Neural progenitor cell (in vitro differentiated cells): Measurements from ENCODE around the gene UBXN7. TPM values are rescaled to one million over a fixed set of nuclear protein-coding genes. Genes with fewer than 3 reads are reported as not detected.

Source experiments
- DNase-seq: peaks from one replicate; pipeline ENCODE4 v3.0.0-alpha.2; 2016; ENCODE audit warnings: low spot score
- H2AFZ ChIP-seq: fragments of 200-600 bp; sonication (generic); replicated peaks from 2 replicates; pipeline ENCODE4 v1.6.1; 2016; ENCODE audit warnings: antibody characterized with exemption
- H3F3A ChIP-seq: fragments of 200-600 bp; sonication (generic); 2 replicates; pipeline ENCODE4 v1.6.1; 2016; ENCODE audit warnings: antibody characterized with exemption, low read depth
- H3K27ac ChIP-seq: fragments of 200-600 bp; sonication (generic); 2 replicates; pipeline ENCODE4 v1.5.1; 2016; ENCODE audit warnings: mild to moderate bottlenecking
- H3K27me3 ChIP-seq: fragments of 200-600 bp; sonication (generic); 2 replicates; pipeline ENCODE4 v1.6.1; 2016; ENCODE audit warnings: mild to moderate bottlenecking, moderate library complexity
- H3K36me3 ChIP-seq: fragments of 200-600 bp; sonication (generic); 2 replicates; pipeline ENCODE4 v1.5.1; 2016
- H3K4me1 ChIP-seq: fragments of 200-600 bp; sonication (generic); 2 replicates; pipeline ENCODE4 v1.6.1; 2016; ENCODE audit warnings: mixed run types
- H3K4me2 ChIP-seq: fragments of 200-600 bp; sonication (generic); 2 replicates; pipeline ENCODE4 v1.6.1; 2016
- H3K4me3 ChIP-seq: fragments of 200-600 bp; sonication (generic); 2 replicates; pipeline ENCODE4 v1.5.1; 2016
- H3K79me2 ChIP-seq: fragments of 200-600 bp; sonication (generic); 2 replicates; pipeline ENCODE4 v1.6.1; 2016; ENCODE audit warnings: low read depth
- H3K9ac ChIP-seq: fragments of 200-600 bp; sonication (generic); 2 replicates; pipeline ENCODE4 v1.6.1; 2016
- H3K9me3 ChIP-seq: fragments of 200-600 bp; sonication (generic); 2 replicates; pipeline ENCODE4 v1.5.1; 2016; ENCODE audit warnings: low read depth
- H4K20me1 ChIP-seq: fragments of 200-600 bp; sonication (generic); 2 replicates; pipeline ENCODE4 v1.6.1; 2016; ENCODE audit warnings: low read depth
- H3K27ac Mint-ChIP-seq: 3 replicates; pipeline ENCODE4 v1.8.0; 2021; ENCODE audit warnings: mixed read lengths
- H3K27me3 Mint-ChIP-seq: 2 replicates; pipeline ENCODE4 v1.8.0; 2022; ENCODE audit warnings: low read depth, mild to moderate bottlenecking, inconsistent platforms, moderate library complexity, mixed read lengths; ENCODE audit not compliant: insufficient read depth
- H3K36me3 Mint-ChIP-seq: 3 replicates; pipeline ENCODE4 v1.8.0; 2021; ENCODE audit warnings: mixed read lengths
- H3K4me1 Mint-ChIP-seq: 3 replicates; pipeline ENCODE4 v1.8.0; 2021; ENCODE audit warnings: mixed read lengths
- H3K4me3 Mint-ChIP-seq: 3 replicates; pipeline ENCODE4 v1.8.0; 2021; ENCODE audit warnings: mild to moderate bottlenecking, moderate library complexity, mixed read lengths
- H3K9me3 Mint-ChIP-seq: 3 replicates; pipeline ENCODE4 v1.8.0; 2020; ENCODE audit warnings: mixed read lengths
- CTCF ChIP-seq: fragments of 200-600 bp; sonication (generic); IDR thresholded peaks from 2 replicates; pipeline ENCODE4 v1.5.1; 2017; ENCODE audit warnings: antibody characterized with exemption, mild to moderate bottlenecking
- EZH2 ChIP-seq: fragments of 200-600 bp; sonication (generic); IDR thresholded peaks from 2 replicates; pipeline ENCODE4 v1.6.1; 2017; ENCODE audit warnings: antibody characterized with exemption, mild to moderate bottlenecking, moderate library complexity
- EZH2phosphoT487 ChIP-seq: fragments of 200-600 bp; sonication (generic); IDR thresholded peaks from 2 replicates; pipeline ENCODE4 v1.6.1; 2017; ENCODE audit warnings: antibody characterized with exemption
- total RNA-seq: library from RNA; depleted of rRNA; stranded (reverse); fragments of >200 nt; gene quantifications from 2 replicates; pipeline ENCODE4 v1.2.3, GENCODE V29; 2015; ENCODE audit warnings: low replicate concordance

UBXN7 gene
- total RNA-seq, 1 donor from 2014 or later = 68.7 TPM

- Mint-ChIP-seq H3K27ac (no peak overlapping the region), H3K9me3 (no peaks in the 10 kb centered on the region), H3K27me3 (no peaks in the 10 kb centered on the region), H3K4me3 (no peak overlapping the region), H3K36me3 (no peaks in the 10 kb centered on the region), H3K4me1 (peaks cover 13% of the 10 kb centered on the region)
- no peak overlapping the region for H3K9ac ChIP-seq
- no peaks in the 10 kb centered on the region for H3K79me2 ChIP-seq
- no peaks in the 10 kb centered on the region for H3K36me3 ChIP-seq
- no peak for TF ChIP-seq EZH2
- TF ChIP-seq EZH2phosphoT487 = no peak
- TF ChIP-seq CTCF = no peak
- no peak overlapping the region for H3K4me3 ChIP-seq
- H4K20me1 ChIP-seq = no peaks in the 10 kb centered on the region
- no peaks in the 10 kb centered on the region for H3F3A ChIP-seq
- no peak overlapping the region for H3K27ac ChIP-seq
- no peaks in the 10 kb centered on the region for H3K4me1 ChIP-seq
- no peak overlapping the region for H2AFZ ChIP-seq
- H3K27me3 ChIP-seq = no peaks in the 10 kb centered on the region
- H3K9me3 ChIP-seq = no peaks in the 10 kb centered on the region
- H3K4me2 ChIP-seq = no peak overlapping the region
- DNase-seq = no peak
These were observed 12.3 kb upstream of the UBXN7 start for GRCh38 chr3:196444500-196444894.

- H3F3A ChIP-seq = no peaks in the 10 kb centered on the region
- Mint-ChIP-seq H3K4me3 (no peak overlapping the region), H3K4me1 (peaks cover 3% of the 10 kb centered on the region), H3K36me3 (no peaks in the 10 kb centered on the region), H3K27ac (no peak overlapping the region), H3K9me3 (no peaks in the 10 kb centered on the region), H3K27me3 (no peaks in the 10 kb centered on the region)
- H3K79me2 ChIP-seq = no peaks in the 10 kb centered on the region
- H3K4me1 ChIP-seq = no peaks in the 10 kb centered on the region
- no peak overlapping the region for H3K27ac ChIP-seq
- no peaks in the 10 kb centered on the region for H3K27me3 ChIP-seq
- no peak for DNase-seq
- no peak overlapping the region for H3K4me3 ChIP-seq
- H3K4me2 ChIP-seq = no peak overlapping the region
- no peaks in the 10 kb centered on the region for H3K9me3 ChIP-seq
- H4K20me1 ChIP-seq = no peaks in the 10 kb centered on the region
- no peak for TF ChIP-seq EZH2phosphoT487
- no peak for TF ChIP-seq EZH2
- no peak for TF ChIP-seq CTCF
- no peak overlapping the region for H2AFZ ChIP-seq
- no peak overlapping the region for H3K9ac ChIP-seq
- H3K36me3 ChIP-seq = no peaks in the 10 kb centered on the region
These were observed 8.5 kb upstream of the UBXN7 start for GRCh38 chr3:196440696-196441095.

DNA sequence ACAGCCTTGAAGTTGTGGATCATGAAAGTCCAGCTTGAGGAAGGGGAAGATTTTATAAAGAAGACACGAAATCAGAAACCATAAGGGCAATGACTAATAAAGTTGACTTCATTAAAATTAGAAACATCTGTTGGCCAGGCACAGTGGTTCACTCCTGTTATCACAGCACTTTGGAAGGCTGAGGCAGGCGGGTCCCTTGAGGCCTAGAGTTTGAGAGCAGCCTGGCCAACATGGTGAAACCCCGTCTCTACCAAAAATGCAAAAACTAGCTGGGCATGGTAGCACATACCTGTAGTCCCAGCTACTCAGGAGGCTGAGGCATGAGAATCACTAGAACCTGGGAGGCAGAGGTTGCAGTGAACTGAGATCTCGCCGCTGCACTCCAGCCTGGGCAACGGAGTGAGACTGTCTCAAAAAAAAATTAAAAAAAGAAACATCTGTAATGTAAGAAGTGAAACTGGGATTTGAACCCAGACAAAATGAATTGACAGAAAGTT lies 7.9 kb upstream of the UBXN7 start:
- Mint-ChIP-seq H3K27me3 (no peaks in the 10 kb centered on the region), H3K27ac (peak overlapping the region; percentile 78), H3K9me3 (no peaks in the 10 kb centered on the region), H3K36me3 (no peaks in the 10 kb centered on the region), H3K4me1 (peaks cover 3% of the 10 kb centered on the region), H3K4me3 (no peak overlapping the region)
- no peak overlapping the region for H3K27ac ChIP-seq
- DNase-seq = no peak
- H3K36me3 ChIP-seq = no peaks in the 10 kb centered on the region
- H3K4me3 ChIP-seq = no peak overlapping the region
- H4K20me1 ChIP-seq = no peaks in the 10 kb centered on the region
- no peaks in the 10 kb centered on the region for H3K4me1 ChIP-seq
- H3K9me3 ChIP-seq = no peaks in the 10 kb centered on the region
- no peak for TF ChIP-seq EZH2phosphoT487
- no peaks in the 10 kb centered on the region for H3K79me2 ChIP-seq
- H3F3A ChIP-seq = no peaks in the 10 kb centered on the region
- H3K4me2 ChIP-seq = no peak overlapping the region
- H3K9ac ChIP-seq = no peak overlapping the region
- no peaks in the 10 kb centered on the region for H3K27me3 ChIP-seq
- H2AFZ ChIP-seq = no peak overlapping the region

DNA sequence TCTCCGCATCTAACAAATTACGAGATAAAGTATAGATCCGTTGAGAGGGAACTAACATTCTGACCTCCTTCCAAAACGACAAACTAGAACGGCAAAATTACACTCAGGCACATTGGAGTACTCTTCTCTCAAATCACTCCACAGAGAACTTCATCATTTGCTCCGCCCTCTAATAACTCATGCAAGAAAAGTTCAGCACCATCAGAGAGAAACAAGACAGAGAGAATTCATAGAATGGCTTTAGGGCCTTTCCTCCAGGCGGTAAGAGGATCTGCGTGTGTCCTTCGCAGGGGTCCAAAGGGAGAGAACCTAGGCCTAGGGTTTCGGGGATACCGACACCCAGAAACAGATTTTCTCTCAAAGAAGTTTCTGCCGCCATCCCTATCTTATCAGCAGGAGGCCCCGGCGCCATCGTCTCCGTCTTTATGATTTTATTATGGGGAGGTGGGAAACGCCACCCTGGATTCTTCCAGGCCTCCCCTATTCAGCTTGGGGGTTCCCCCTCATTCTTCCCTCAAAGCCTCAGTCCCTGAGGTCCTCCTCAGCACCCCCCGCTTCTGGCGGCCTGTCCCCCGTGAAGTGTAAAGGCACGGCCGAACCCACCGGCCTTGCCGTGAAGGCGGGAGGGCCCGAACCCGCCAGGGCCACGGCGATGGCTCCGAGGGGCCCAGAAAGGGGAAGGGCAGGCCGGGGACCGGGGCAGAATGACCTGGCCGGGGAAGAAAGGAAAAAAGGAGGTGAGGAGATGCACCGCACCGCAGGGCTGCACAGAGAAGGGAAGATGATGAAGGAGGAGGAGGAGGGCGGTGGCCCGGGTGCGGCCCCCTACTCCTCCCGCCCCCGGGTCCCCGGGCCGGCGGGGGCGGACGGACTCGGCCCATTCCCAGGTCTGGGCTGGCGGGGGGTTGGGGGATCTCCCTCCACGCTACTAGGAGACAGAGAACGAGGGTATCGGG lies 768 bp downstream of the UBXN7 start:
- peak overlapping the region; percentile 54 for H2AFZ ChIP-seq
- DNase-seq = peak; percentile 32
- TF ChIP-seq EZH2 (no peak), EZH2phosphoT487 (no peak), CTCF (no peak)
- H3K9me3 ChIP-seq = no peaks in the 10 kb centered on the region
- H3K27me3 ChIP-seq = no peaks in the 10 kb centered on the region
- H3K27me3 Mint-ChIP-seq = peaks cover 7% of the 10 kb centered on the region
- peaks cover 58% of the 10 kb centered on the region for H3K79me2 ChIP-seq
- H3K27ac ChIP-seq = peak overlapping the region; percentile 82
- peak overlapping the region; percentile 87 for H3K4me2 ChIP-seq
- peaks cover 46% of the 10 kb centered on the region for H4K20me1 ChIP-seq
- H3K4me1 Mint-ChIP-seq = peaks cover 16% of the 10 kb centered on the region
- peaks cover 18% of the 10 kb centered on the region for H3F3A ChIP-seq
- no peaks in the 10 kb centered on the region for H3K9me3 Mint-ChIP-seq
- peak overlapping the region; percentile 92 for H3K4me3 Mint-ChIP-seq
- H3K27ac Mint-ChIP-seq = peak overlapping the region; percentile 67
- peak overlapping the region; percentile 78 for H3K9ac ChIP-seq
- peaks cover 15% of the 10 kb centered on the region for H3K36me3 Mint-ChIP-seq
- H3K4me1 ChIP-seq = peaks cover 8% of the 10 kb centered on the region
- peaks cover 5% of the 10 kb centered on the region for H3K36me3 ChIP-seq
- peak overlapping the region; percentile 91 for H3K4me3 ChIP-seq
